HG03460 (cell line): Measurements from ENCODE around the gene FOXP2.
"Not testable (repeated sequence)": the region's sequence is repeated elsewhere in the genome, so short reads cannot be mapped to it uniquely, and the experiment has no call there.

Source experiments
- ATAC-seq: cut with Tn5 transposase; IDR thresholded peaks from one replicate; pipeline ENCODE4 v1.9.1; 2021; ENCODE audit not compliant: unreplicated experiment

The FOXP2 gene

DNA sequence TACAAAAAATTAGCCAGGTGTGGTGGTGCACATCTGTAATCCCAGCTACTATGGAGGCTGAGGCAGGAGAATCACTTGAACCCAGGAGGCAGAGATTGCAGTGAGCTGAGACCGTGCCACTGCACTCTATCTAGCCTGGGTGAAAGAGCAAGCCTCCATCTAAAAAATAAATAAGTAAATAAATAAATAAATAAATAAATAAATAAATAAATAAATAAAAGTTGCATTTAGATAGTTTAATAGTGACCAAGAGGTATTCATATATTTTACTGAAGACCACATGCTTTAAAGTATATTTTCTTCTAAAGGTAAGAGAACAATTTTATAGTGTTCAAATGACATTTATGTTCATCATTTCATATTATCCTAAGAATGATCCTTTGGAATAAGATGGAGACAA lies 82.9 kb downstream of the FOXP2 start:
- ATAC-seq, result not testable (repeated sequence)

DNA sequence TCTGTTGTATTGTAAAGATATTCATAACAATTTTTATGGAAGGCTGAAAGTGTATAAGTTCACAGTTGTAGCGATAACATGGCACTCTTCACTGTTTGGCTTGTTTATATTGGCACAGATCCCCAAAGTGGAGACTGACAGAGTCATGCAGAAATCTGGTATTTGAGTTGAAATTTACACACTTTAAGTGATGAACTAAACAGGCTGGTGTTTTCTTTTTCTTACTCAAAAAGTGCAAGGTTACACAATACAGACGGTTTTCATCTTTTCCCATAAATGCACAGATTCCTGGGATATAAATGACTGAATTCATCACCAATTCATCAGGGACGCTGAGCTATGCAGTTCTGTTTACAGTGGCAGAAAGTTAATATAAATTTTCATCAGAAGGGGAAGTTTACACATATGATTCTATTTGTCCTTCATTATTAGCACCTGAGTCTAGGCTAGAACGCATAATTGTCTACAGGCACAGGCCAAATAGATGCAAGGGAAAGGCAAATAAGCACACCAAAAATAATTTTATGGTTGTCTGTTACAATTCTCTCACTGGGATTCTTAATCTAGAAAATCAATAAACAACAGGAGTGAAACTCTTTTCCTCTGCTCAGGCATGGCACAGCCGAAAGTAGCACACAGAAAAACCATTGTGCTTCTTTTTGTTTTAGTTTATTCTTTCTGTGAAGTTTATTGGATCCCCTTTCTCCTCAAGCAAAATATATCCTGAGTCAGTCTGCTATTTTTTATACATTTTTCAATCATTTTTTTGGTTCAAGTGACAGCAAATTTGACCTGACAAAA lies 88.0 kb downstream of the FOXP2 start:
- no peak for ATAC-seq

DNA sequence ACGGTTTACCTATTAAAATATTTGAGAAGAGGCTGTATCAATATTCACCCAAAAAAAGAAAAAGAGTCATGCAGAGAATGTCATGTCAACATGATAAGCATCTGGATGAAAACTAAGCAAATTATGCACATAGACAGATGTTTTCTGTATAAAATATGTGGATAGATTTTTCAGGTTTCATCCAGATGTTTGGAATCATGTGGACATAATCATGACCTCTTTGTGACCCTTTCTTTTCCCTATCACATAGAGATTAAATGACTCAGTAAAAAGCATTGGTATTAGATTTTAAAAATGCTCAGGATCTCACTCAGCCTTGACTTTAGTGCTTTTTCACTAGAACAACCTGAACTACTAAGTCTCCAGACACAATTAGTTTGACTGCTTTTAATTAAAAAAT lies 90.0 kb downstream of the FOXP2 start:
- no peak for ATAC-seq

DNA sequence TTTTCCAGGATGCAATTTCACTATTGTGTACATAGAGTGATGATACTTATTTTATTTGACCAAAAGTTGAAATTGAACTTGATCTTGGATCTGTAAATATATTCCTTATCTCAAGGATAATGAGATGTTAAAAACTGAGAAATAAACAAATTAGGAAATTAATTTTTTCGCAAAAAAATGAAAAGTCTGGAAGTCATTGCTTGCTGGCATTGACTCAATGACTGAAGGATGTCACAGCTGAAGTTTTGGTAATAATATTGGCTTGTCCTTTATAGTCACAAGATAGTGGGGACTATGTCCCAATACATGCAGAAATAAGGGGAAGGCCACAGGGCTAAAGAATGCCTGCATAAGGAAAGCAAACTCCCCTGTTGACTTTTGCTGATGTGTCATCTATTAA lies 92.8 kb downstream of the FOXP2 start:
- ATAC-seq, result no peak

DNA sequence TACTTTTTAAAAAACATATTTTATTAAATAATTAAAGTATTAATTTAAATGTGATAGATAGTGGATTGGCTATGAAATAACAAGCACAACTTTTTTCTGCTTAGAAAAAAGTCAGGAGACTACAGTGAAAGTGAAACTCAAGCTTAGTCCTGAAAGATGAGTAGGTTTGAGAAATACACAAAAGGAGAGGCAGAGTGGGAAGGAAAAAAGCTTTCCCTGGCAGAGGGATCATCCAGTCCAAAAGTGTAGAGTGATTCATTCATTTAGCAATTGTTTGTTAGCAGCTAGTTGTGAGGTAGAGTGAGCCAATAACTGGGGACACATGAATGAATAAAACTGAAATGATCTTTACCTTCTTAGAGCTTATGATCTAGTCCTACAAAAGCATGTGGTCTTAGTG lies 93.5 kb downstream of the FOXP2 start:
- ATAC-seq, result no peak

DNA sequence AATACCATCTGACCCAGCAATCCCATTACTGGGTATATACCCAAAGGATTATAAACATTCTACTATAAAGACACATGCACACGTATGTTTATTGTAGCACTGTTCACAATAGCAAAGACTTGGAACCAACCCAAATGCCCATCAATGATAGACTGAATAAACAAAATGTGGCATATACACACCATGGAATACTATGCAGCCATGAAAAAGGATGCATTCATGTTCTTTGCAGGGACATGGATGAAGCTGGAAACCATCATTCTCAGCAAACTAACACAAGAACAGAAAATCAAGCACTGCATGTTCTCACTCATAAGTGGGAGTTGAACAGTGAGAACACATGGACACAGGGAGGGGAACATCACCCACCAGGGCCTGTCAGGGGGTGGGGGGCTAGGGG lies 96.2 kb downstream of the FOXP2 start:
- ATAC-seq, result not testable (repeated sequence)

DNA sequence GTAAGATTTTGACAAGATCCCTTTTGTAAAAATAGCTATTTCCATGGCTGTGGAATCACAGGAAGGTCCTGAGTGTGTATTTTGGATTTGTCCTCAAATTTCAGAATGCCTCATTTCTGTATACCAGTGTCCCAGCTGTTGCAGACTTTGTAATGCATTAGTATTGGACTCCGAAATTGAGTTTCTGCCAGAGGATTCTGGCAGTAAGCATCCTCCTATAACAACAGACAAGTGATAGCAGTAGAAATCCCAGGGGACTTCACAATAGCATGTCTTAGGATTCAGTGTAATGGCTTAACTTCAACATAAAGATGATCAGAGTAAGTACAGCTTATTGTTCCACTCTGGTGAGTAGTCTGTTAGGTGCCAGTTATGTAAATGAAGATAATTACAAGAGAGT lies 104.6 kb downstream of the FOXP2 start:
- no peak for ATAC-seq

DNA sequence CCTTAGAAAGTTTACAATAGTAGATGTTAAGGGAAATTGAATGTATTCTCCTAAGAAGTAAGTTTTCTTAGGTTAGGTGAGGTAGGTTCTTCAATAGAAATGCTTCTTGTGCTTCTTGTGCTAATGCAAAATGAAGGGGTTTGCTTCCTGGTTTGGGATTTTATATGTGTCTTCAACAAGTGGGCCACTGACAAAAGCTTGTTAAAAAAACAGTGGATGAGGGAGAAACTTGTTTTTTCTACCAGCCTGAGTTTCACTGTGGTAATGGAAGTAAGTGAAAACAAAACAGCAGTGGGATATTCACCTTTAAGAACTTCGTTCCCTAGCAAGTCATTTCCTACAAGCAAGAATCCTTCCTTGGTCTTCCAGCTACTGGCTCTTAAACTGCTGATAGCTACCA lies 107.5 kb downstream of the FOXP2 start:
- no peak for ATAC-seq

DNA sequence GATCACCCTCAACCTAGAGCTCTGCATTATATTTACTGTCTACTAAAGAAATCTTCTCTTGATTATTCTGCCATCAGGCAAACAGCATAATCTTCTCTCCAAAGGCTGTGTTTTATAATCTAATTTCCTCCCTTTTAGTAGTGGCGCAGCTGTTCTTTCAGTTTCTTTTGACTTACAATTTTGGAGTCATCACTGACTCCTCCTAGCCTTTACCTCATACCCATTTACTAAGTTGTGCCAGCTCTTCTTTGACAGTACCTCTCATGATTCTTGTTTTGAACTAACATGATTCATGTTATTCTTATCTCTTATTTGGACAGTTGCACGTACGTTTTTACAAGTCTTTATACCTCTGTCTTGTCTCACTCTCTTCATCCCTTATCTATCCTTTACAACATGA lies 113.0 kb downstream of the FOXP2 start:
- ATAC-seq, result no peak

DNA sequence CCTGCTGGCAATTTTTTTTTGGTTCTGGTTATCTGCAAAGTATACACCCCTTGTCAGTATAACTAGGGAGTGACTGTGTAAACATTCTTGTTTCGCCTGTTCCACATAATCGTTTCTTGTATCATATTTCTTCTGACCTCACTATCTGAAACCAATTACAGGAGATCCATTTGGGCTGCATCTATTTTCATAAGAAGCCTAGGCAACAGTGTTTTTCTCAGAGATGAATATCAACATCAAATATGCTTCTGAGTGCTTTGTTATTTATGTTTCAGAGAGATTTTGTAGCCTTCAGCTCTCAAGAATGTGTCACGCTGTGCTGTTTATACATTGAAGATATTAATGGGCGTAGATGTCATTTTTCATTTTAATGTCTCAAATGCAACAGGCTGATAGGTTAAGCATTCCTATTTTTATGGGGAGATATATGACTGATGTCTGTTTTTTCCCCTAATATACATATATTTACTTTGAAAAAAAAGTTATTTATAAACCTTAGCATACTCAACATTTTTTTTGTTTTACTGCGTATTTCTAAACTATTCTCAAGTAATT lies 115.5 kb downstream of the FOXP2 start:
- no peak for ATAC-seq

DNA sequence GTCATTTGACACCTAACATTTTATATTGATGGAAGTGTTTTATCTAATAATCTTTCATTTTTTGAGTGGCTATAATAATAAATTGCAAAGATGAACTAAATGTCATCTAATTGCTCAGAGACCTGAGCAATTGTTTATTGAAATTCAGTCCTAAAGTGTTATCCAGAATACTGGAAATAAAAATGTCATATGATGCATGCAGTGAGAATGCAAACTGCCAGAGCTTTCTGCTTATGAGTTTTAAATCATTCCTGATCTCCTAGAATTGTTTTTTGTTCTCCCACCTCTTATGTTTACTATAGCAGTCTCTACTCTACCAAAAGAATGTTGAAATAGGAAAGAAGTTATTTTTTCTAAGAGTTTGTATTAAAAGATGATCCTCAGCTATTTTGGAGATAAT lies 116.7 kb downstream of the FOXP2 start:
- no peak for ATAC-seq

DNA sequence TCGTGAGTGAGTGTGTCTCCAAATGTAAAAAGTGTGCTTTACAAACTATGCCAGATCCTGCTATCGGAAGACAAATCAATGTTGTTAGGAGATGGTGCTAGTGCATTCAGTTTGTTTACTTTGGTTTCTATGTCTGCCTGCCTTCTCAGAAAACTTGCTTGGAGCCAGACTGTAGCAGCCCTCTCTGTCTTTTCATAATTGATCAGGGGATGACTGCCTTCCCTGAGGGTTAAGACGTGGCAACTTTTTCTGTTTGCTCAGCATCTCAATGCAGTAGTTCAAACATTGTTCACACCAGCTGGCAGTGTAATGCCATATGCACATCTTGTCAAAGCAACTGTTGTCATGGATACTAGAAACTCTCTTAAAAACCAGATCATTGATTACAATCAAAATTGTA lies 118.5 kb downstream of the FOXP2 start:
- no peak for ATAC-seq

DNA sequence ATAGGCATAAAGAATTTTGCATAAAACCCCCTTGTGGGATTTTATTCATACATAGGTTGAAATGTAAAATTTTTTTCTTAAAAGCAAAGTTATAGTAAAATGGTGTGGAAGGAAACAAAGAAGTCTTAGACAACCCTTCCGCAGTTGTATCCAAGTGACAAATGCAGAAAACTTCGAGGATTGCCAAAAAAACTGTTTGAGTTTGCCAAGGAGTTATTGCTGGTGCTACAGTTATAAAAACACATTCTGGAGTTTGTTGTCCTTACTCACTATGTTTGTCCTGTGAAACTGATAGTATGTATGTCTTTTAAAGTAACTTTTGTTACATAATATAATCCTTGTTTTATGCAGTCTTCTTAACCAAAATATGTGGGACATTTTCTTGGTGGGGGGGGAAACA lies 120.3 kb downstream of the FOXP2 start:
- no peak for ATAC-seq

DNA sequence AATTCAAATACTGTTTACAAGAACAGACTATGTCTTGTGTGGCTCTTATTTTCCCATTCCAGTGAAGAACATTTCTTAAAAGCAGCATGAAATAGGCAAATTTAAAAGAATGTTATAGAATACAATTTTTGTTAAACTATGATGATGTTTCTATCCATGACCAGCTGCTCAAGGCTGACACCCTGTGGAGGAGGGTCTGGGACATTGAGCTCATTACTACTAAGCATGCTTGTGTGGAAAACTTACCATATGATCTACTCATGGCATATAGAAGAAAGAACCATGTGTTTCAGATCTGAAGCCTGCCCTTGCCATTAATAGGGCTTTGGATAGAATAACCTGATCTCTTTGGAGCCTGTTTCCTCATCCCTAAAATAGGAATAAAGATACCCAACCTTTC lies 125.0 kb downstream of the FOXP2 start:
- no peak for ATAC-seq

DNA sequence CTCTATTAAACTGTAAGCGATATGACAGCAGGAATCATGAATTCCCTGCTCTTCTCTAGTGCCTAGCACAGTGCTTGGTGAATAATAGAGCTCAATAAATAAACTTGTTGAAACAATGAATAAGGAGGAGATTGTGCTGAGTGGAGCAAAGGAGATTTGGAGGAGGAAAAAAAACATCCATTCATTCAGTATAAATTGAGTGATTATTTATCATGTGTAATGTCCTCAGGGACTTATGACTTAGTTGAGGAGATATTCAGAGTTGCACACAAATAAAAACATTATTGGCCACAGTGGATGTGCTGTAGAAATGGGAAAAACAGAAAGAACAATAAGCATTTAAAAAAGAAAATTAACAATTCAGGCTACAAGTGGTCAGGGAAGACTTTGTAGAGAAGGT lies 125.7 kb downstream of the FOXP2 start:
- ATAC-seq, result no peak

DNA sequence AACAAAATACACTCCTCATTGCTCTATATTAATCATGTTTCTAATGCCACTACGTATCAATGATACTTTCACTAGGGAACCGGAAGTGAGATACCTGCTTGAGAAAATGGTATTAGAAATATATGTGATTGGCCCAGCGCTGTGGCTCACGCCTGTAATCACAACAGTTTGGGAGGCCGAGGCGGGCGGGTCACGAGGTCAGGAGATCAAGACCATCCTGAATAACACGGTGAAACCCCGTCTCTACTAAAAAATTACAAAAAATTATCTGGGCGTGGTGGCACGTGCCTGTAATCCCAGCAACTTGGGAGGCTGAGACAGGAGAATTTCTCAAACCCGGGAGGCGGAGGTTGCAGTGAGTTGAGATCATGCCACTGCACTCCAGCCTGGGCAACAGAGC lies 132.7 kb downstream of the FOXP2 start:
- not testable (repeated sequence) for ATAC-seq

DNA sequence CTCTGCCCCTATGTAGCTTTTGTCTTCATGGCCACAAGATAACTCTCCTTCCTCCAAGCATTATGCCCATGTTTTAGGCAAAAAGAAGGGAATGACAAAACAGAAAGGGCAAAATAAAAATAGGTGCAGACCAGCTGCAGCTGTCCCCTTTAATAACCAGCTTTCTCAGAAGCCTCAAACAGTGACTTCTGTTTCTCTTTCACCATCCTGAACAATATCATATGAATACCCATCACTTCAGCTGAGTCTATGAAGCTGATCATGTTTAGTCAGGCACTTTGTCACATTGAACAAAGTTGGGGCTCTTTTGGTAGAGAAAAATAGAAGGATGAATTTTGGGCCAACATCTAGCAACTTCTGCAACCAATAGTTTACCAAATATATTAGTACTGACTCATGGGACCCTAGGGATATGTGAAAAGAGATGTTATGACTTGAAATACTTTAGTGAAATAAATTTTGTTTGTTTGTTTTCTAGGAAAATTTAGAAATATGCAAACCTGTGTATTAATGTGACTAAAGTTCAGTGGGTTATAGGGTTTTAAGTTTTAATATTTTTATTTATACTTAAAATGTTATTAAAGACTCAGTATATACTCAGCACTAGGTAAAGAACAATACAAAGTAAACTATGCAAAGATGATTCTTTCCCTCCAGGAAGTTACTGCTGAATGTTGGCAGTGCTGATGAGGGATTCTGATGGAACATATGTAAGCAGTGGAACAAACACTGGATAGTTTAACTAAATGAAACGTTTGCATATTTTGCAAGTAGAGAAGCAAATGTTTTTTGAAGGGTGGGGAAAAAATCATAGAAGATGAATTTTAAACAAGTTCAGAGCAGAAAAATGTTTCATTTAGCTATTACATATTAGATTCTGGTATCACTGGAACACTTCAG lies 133.7 kb downstream of the FOXP2 start:
- no peak for ATAC-seq

DNA sequence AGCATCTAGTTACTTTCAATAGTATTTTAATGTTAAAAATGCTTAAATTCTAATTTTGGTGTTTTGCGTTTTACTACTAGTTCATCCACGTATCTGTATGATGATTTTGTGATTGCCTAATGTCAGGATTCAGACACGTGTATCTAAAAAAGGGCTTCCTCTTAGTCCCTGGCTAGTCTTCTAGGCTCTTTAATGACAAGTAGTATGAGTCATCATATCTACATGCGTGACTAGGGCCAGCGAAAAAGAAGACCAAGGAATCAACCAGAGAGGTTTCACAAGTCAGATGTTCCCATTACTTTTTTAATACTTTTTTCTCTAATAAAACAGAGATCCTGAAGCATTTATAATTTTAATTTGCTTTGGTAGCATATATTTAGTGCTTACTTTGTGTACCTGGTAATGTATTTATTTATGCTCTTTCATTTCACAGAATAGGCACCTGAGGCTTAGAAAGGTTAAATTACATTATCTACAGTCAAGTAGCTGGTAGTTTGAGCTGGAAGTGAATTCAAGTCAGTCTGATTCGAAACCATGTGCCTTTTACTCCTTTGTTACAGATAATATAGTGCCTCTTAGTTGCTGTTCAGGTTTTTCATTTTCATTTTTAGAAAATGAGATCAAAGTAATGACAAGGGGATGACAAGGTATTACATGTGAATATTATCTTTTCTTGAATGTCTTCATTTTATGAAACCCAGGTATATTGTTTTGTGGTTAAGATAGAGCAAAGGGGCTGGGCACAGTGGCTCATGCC lies 140.3 kb downstream of the FOXP2 start:
- ATAC-seq, result no peak

DNA sequence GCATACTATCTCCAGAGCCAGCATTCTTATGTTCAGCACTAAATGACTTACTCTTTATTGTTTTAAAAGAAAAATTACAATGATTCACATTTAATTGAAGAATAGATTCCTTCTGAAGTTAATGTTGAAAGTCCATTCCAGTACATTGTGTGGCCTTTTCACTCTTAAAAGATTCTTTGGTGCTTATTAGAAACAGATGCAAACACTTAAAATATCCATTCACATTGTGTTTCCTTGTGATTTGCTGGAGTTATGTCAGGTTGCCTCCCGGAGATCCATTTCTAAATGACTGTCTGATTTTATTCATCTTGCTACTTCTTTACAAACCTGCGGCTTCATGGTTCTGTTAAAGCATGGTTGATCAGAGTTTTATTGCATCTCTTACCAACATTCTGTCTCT lies 152.8 kb downstream of the FOXP2 start:
- ATAC-seq, result no peak

DNA sequence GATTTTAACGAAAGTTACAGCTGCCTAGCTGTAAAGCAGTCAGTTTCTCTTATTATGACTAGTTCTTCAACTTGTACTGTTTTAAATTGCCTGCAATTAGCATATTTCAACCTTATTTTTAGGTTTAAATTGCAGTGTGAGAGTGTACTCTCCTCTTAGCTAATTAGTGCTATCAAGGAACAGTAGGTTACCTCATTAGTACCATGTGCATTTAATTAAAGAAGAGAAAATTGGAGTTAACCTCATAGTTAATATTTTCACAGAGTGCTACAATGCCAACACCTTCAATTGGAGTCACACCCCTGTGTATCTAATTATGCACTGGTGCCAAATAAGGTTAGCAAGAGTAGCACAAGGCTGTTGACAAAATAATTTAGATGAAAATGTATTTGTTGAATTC lies 154.6 kb downstream of the FOXP2 start:
- ATAC-seq, result no peak

DNA sequence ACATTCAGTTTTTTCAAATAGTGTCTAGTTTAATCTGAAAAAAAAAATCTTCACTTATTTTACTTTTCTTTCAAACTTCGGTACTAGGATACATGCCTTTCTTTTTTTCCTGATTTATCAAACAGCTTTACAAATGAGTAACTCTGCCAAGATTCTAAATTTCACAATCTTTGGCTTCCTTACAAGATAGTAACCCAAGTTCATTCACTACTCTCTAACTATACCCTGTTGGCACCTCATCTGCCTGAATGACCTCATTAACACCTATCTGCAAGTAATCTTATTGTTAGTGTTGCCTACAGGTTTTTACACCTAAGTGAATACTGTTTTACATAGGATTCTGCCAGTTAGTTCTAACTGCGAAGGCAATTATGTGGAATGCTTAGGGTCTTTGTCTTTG lies 159.8 kb downstream of the FOXP2 start:
- ATAC-seq, result no peak
